ENCODE measurements around the gene CCNE1.

DNA sequence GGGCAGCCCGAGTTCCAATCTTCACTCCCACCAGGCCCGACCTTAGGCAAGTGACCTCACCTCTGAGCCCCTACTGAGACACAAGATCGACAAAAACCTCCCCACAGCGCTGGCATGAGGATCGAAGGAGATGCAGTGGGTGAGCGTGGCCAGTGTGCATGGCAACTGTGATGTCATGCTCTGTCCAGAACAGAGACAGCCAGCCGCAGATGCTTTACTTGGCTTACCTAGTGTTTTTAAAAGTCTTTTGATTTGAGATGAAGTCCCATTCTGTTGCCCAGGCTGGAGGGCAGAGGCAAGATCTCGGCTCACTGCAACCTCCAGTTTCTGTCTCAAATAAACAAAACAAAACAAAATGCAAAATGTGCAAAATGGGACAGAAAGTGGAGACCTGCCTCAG, 47.4 kb upstream of the CCNE1 start:
- TF ChIP-seq CTCF (conservative IDR thresholded peaks at IDR 0.05; ENCODE audit: low read length) (no peak), EZH2phosphoT487 (IDR thresholded peaks at IDR 0.05; ENCODE audit: borderline replicate concordance) (no peak)
